ENCODE data around the gene ASIC3.

DNA sequence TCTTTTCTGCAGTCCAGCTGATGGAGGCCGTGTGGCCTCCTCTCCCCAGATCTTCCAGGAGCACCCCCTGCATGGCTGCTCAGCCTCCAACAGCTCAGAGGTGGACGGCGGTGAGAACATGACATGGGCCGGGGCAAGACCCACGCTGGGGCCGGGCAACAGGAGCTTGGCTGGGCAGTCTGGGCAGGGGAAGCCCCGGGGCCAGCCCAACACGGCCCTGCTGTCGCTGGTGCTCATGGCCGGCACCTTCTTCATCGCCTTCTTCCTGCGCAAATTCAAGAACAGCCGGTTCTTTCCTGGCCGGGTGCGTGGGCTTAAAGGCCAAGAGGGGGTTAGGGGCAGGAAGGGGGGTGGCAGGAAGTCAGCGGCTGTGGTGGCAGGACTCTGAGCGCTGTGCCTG is 25.7 kb downstream of the ASIC3 start:
- TF ChIP-seq POLR2A (IDR thresholded peaks at IDR 0.05; ENCODE audit: low read depth, low read length) (no peak), NFE2L2 (IDR thresholded peaks at IDR 0.05; ENCODE audit: low read depth, low read length) (no peak), RFX5 (IDR thresholded peaks at IDR 0.05; ENCODE audit: low read depth, low read length) (no peak), MXI1 (IDR thresholded peaks at IDR 0.05; ENCODE audit: borderline replicate concordance, low read depth, low read length) (no peak)
- TF ChIP-seq, protein P1, sequence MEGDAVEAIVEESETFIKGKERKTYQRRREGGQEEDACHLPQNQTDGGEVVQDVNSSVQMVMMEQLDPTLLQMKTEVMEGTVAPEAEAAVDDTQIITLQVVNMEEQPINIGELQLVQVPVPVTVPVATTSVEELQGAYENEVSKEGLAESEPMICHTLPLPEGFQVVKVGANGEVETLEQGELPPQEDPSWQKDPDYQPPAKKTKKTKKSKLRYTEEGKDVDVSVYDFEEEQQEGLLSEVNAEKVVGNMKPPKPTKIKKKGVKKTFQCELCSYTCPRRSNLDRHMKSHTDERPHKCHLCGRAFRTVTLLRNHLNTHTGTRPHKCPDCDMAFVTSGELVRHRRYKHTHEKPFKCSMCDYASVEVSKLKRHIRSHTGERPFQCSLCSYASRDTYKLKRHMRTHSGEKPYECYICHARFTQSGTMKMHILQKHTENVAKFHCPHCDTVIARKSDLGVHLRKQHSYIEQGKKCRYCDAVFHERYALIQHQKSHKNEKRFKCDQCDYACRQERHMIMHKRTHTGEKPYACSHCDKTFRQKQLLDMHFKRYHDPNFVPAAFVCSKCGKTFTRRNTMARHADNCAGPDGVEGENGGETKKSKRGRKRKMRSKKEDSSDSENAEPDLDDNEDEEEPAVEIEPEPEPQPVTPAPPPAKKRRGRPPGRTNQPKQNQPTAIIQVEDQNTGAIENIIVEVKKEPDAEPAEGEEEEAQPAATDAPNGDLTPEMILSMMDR (conservative IDR thresholded peaks at IDR 0.05; ENCODE audit: low read depth, low read length) = no peak

Data from IMR-90 (cell line).